CD4-positive, alpha-beta T cell (primary cell): Measurements from ENCODE around the gene SMIM41. TPM values are rescaled to one million over a fixed set of nuclear protein-coding genes. Genes with fewer than 3 reads are reported as not detected.
A peak's percentile ranks its signal among the peaks of the same experiment; 100 is the strongest.

Experiments
- ATAC-seq: fragments of 200-7000 bp; cut with Tn5 transposase; one replicate; pipeline ENCODE4 v1.10.0; 2022; ENCODE audit warnings: mild to moderate bottlenecking; ENCODE audit not compliant: poor library complexity
- CTCF ChIA-PET: fragments of 350-600 bp; sonication (Branson Sonifier 250); formaldehyde crosslinking; loops from one replicate; lab custom pipeline; 2021; ENCODE audit warnings: antibody characterized with exemption, inconsistent platforms; lab: Charles Lee
- POLR2A ChIA-PET: fragments of 350-600 bp; sonication (Branson Sonifier 250); formaldehyde crosslinking; loops from one replicate; lab custom pipeline; 2021; ENCODE audit warnings: antibody characterized with exemption, inconsistent platforms; lab: Charles Lee
- DNase-seq, 14 experiments: peaks; one replicate each; pipeline ENCODE4 v3.0.0-alpha.2; 2013 to 2020; ENCODE audit warnings: mixed read lengths in 2 of 14
- H3K27ac ChIP-seq, 2 donors: one replicate each; pipeline versions ENCODE4 v1.5.1 to v1.7.0; 2013; ENCODE audit warnings: low read length in 2 of 2, low read depth in 1 of 2, mild to moderate bottlenecking in 1 of 2
- H3K27me3 ChIP-seq, 2 experiments: 1 replicate in 1 of 2; 2 replicates in 1 of 2; pipeline versions ENCODE4 v1.6.1 to v1.7.0; 2013; ENCODE audit warnings: low read length in 2 of 2, control low read depth in 1 of 2, mild to moderate bottlenecking in 1 of 2, moderate library complexity in 1 of 2; ENCODE audit not compliant: insufficient read depth in 2 of 2, control insufficient read depth in 1 of 2
- H3K36me3 ChIP-seq: one replicate; pipeline ENCODE4 v1.6.1; 2013; ENCODE audit warnings: low read length, control low read depth; ENCODE audit not compliant: insufficient read depth
- H3K4me1 ChIP-seq: one replicate; pipeline ENCODE4 v1.6.1; 2013; ENCODE audit warnings: low read length, control low read depth; ENCODE audit not compliant: insufficient read depth
- H3K4me3 ChIP-seq: one replicate; pipeline ENCODE4 v1.5.1; 2013; ENCODE audit warnings: mild to moderate bottlenecking, low read length, moderate library complexity
- H3K9me3 ChIP-seq, 2 experiments: 1 replicate in 1 of 2; 2 replicates in 1 of 2; pipeline versions ENCODE4 v1.6.1 to v1.7.0; 2013; ENCODE audit warnings: low read length in 2 of 2, mild to moderate bottlenecking in 2 of 2, control low read depth in 1 of 2, moderate library complexity in 1 of 2; ENCODE audit not compliant: control insufficient read depth in 1 of 2, insufficient read depth in 1 of 2
- H3K27ac Mint-ChIP-seq: one replicate; pipeline ENCODE4 v1.8.0; 2020; ENCODE audit warnings: mixed read lengths
- H3K27me3 Mint-ChIP-seq: one replicate; pipeline ENCODE4 v1.8.0; 2021; ENCODE audit warnings: mixed read lengths
- H3K36me3 Mint-ChIP-seq: one replicate; pipeline ENCODE4 v1.8.0; 2021; ENCODE audit warnings: low read depth, mixed read lengths
- H3K4me1 Mint-ChIP-seq: one replicate; pipeline ENCODE4 v1.8.0; 2021; ENCODE audit warnings: low read depth, mixed read lengths
- H3K4me3 Mint-ChIP-seq: one replicate; pipeline ENCODE4 v1.8.0; 2020; ENCODE audit warnings: mild to moderate bottlenecking, mixed read lengths
- H3K9me3 Mint-ChIP-seq: one replicate; pipeline ENCODE4 v1.8.0; 2020; ENCODE audit warnings: mixed read lengths
- CTCF ChIP-seq: fragments of 200-600 bp; IDR thresholded peaks from one replicate; pipeline ENCODE4 v1.8.0; 2022; ENCODE audit warnings: antibody characterized with exemption, mild to moderate bottlenecking
- intact Hi-C, 2 experiments: fragments of 100-400 bp; cut with DNase I in 1 of 2; cut with micrococcal nuclease in 1 of 2; formaldehyde crosslinking; loops; one replicate each; pipeline versions ENCODE4 v1.15.1 to v1.9.0; 2023 to 2025; cut with DNase I, micrococcal nuclease
- total RNA-seq, 174 experiments: library from RNA in 2 of 174; stranded (reverse) in 2 of 174; gene quantifications; one replicate each; pipeline ENCODE4 v1.2.3 and lab custom pipeline; 2021 to 2026

The SMIM41 gene
- total RNA-seq, 2 experiments from 2014 or later, result not detected

DNA sequence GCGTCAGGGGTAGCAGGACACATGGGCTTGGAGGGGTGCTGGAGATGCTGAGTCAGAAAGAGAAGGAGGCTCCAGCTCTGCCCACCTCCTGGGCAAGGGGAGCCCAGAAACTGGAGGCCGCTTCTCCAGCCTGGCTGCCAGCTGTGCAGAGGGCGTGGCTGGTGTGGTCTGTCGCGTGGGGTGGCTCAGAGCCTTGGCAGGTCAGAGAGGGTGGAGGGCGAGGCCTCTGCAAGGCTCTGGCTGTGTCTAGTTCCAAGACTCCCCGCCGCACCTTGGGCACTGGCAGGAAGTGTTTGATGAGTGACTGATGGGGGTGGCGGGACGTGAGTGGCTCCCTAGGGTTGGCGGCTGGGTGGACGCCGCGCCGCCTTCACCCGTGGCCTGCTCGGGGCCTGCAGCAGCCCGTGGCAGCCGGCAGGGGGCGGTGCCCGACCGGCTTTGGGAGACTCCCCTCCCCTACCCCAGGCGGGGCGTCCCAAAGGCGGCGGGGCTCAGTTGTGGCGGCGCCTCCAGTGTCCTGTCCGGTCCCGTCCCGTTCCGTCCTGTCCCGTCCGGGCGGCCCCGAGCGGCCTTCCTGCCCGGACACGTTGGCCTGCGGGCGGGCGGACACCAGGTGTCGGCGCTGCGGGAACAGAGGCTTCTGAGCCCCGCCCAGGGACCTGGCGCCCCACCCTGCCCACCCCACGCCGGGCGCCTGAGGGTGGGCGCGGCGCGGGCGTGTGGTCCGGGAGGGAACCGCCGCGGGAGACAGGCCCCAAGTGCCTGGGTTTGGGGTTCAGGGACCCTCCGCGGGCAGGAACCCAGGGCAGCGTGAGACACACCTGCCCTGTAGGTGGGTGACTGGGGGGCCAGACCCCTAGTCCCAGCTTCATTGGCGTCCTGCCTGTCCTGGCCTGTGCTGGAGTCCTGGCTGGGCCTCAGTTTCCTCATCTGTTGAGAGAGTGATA lies 72.6 kb downstream of the SMIM41 start:
- H3K27me3 Mint-ChIP-seq, result peaks cover 6% of the 10 kb centered on the region
- H3K4me1 Mint-ChIP-seq, result peaks cover 39% of the 10 kb centered on the region
- intact Hi-C loops, result loop anchor here (1.0 kb wide), 2 partner anchors 175 to 727 kb away; no protein-coding TSS in a partner anchor
- peak overlapping the region; percentile 28 for H3K27ac Mint-ChIP-seq
- Histone ChIP-seq H3K9me3 (no peaks in the 10 kb centered on the region), H3K4me3 (peak overlapping the region; percentile 12), H3K36me3 (no peaks in the 10 kb centered on the region), H3K4me1 (peaks cover 57% of the 10 kb centered on the region), H3K27me3 (no peaks in the 10 kb centered on the region), H3K27ac (no peak overlapping the region)
- DNase-seq (peak; percentile 54 to 90 (median 72)), ATAC-seq (peak; percentile 69)
- TF ChIP-seq CTCF, result peak; percentile 92
- POLR2A ChIA-PET, result no interaction called here
- H3K4me3 Mint-ChIP-seq, result peak overlapping the region; percentile 62
- H3K9me3 Mint-ChIP-seq, result no peaks in the 10 kb centered on the region
- H3K36me3 Mint-ChIP-seq, result no peaks in the 10 kb centered on the region
- CTCF ChIA-PET, result interaction anchor here (1.5 kb wide), 1 partner anchor 176 kb away, joined by 4 read pairs; no protein-coding TSS in a partner anchor

DNA sequence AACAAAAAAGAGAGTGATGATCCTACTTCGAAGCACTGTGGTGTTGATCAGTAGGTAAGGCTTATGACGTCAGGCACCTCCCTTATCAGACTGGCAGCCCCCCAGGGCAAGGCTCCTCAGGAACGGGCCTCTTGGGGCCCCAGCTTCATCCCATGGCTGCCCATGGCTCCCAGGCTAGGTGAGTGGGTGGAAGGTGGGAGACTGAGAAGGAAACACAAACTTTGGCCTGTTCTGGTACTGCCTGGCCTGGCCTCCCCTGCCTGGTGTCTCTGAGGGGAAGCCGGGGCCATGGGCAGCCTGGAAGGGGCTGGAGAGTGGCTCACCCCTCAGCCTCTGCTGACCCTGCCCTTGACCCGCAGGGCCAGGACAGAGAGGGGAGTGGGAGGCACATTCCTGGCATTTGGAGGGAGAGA lies 73.4 kb downstream of the SMIM41 start:
- H3K36me3 Mint-ChIP-seq, result no peaks in the 10 kb centered on the region
- H3K4me1 Mint-ChIP-seq, result peaks cover 39% of the 10 kb centered on the region
- Histone ChIP-seq H3K4me3 (no peak overlapping the region), H3K27me3 (no peaks in the 10 kb centered on the region), H3K4me1 (peaks cover 58% of the 10 kb centered on the region), H3K27ac (no peak overlapping the region), H3K36me3 (no peaks in the 10 kb centered on the region), H3K9me3 (no peaks in the 10 kb centered on the region)
- intact Hi-C loops, result loop anchor here (1.0 kb wide), 2 partner anchors 174 to 726 kb away; no protein-coding TSS in a partner anchor
- ChIA-PET CTCF (no interaction called here), POLR2A (no interaction called here)
- no peak overlapping the region for H3K4me3 Mint-ChIP-seq
- ATAC-seq, result no peak
- no peak for DNase-seq
- no peaks in the 10 kb centered on the region for H3K9me3 Mint-ChIP-seq
- H3K27me3 Mint-ChIP-seq, result peaks cover 6% of the 10 kb centered on the region
- H3K27ac Mint-ChIP-seq, result no peak overlapping the region
- TF ChIP-seq CTCF, result no peak

DNA sequence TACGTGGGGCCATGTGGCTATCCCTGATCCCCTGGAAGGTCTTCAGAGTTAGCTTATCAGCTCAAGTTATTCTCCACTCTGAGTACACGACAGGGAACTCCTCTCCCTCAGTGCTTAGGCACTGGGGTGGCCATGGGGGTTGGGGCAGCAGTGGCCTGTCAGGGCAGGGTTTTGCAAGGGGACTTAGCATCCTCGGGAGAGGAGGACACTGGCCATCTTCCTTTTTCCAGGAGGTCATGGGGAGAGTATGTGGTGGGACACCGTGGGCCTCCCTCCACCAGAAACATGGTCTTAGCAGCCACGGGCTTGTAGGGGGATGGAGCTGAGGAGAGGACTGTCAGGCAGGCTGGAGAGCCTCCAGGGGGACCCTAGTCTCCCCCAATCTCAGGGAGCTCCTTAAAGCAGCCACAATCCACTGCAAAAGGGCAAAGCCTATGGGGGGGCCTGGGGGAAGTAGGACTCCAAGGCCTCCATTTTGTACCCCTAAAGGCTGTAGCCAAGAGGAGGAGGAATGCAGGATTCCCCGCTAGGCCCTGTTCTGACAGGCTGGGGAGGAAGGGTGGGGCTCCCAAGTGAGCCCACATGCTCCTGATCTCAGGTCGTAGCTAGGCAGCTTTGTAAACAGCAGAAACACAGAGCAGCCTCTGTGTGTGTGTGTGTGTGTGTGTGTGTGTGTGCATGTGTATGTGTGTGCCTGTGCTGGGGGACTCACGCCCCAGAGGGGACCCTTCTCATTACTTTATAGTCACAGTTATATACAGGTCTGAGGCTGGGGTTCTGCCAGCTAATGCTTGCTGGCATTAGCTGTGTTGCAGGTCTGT lies 75.8 kb downstream of the SMIM41 start:
- peaks cover 58% of the 10 kb centered on the region for H3K4me1 ChIP-seq
- peaks cover 6% of the 10 kb centered on the region for H3K27me3 Mint-ChIP-seq
- H3K36me3 ChIP-seq, result no peaks in the 10 kb centered on the region
- H3K4me3 Mint-ChIP-seq, result peak overlapping the region; percentile 50
- peak in 12 of 14 experiments; percentile 19 to 85 (median 58) for DNase-seq
- intact Hi-C loops, result no loop called here
- no peaks in the 10 kb centered on the region for H3K9me3 Mint-ChIP-seq
- peak overlapping the region in 1 of 2 donors; percentile 69 for H3K27ac ChIP-seq
- peak; percentile 83 for ATAC-seq
- H3K36me3 Mint-ChIP-seq, result no peaks in the 10 kb centered on the region
- POLR2A ChIA-PET, result interaction anchor here (1.3 kb wide), 1 partner anchor 172 kb away, joined by 5 read pairs; no protein-coding TSS in a partner anchor
- H3K27ac Mint-ChIP-seq, result peak overlapping the region; percentile 76
- H3K27me3 ChIP-seq, result no peaks in the 10 kb centered on the region
- no peak overlapping the region for H3K4me3 ChIP-seq
- TF ChIP-seq CTCF, result no peak
- H3K4me1 Mint-ChIP-seq, result peaks cover 39% of the 10 kb centered on the region
- no peaks in the 10 kb centered on the region for H3K9me3 ChIP-seq
- CTCF ChIA-PET, result interaction anchor here (1.1 to 1.4 kb wide), 3 partner anchors 58 to 172 kb away, joined by 3 to 8 read pairs (median 3); no protein-coding TSS in a partner anchor
